Smooth muscle cell of the coronary artery (primary cell): ENCODE measurements around the gene ATAD5. TPM values are rescaled to one million over a fixed set of nuclear protein-coding genes. Genes with fewer than 3 reads are reported as not detected.

Experiments
- total RNA-seq: library from RNA; depleted of rRNA; stranded (reverse); fragments of >200 nt; gene quantifications from 2 replicates; pipeline ENCODE4 v1.2.3, GENCODE V29; 2014; ENCODE audit warnings: low replicate concordance

The ATAD5 gene
- total RNA-seq = 0.23 and 0.83 TPM in 2 replicates

GRCh38 chr17:30831663-30832437 lies at the start of gene ATAD5:
Gene ATAD5 (plus strand): TSS chr17:30831966. CDS start chr17:30832348, 382 bp downstream.

GRCh38 chr17:30824356-30825145 lies 7.2 kb upstream of the ATAD5 start, which contains the start of gene CRLF3:
Gene CRLF3 (minus strand): TSS chr17:30824692. CDS start chr17:30824651, 41 bp downstream.

GRCh38 chr17:30906101-30906911 lies 74.5 kb downstream of the ATAD5 start, which contains the start of gene TEFM:
Gene TEFM (minus strand): TSS chr17:30906238. CDS start chr17:30906198, 40 bp downstream.

GRCh38 chr17:30921544-30922196 lies 89.9 kb downstream of the ATAD5 start, which contains the start of gene ADAP2:
Gene ADAP2 (plus strand): TSS chr17:30921945. CDS start chr17:30922015, 70 bp downstream.

Other genes starting within 250 kb of the ATAD5 start
- 8.9 and 9.8 TPM in 2 replicates for gene CRLF3, start 7.3 kb upstream of the ATAD5 start, total RNA-seq
- gene TEFM, start 74.3 kb downstream of the ATAD5 start, total RNA-seq = 5.1 and 8.8 TPM in 2 replicates
- gene ADAP2, start 90.0 kb downstream of the ATAD5 start, total RNA-seq = 0.30 and 2.0 TPM in 2 replicates
- gene RNF135, start 139.1 kb downstream of the ATAD5 start, total RNA-seq = 5.4 and 6.3 TPM in 2 replicates